ENCODE results near the gene TICRR. TPM values are rescaled to one million over a fixed set of nuclear protein-coding genes. Genes with fewer than 3 reads are reported as not detected.

The TICRR gene
- total and polyA plus RNA-seq, 4 experiments from 2014 or later = 0.07 to 0.14 (median 0.12) TPM; not detected in 1

GRCh38 chr15:89649013-89649625, 73.8 kb downstream of the TICRR start:
- H3K27ac ChIP-seq (ENCODE audit: low read depth, low read length) = no peak overlapping the region
- H3K36me3 Mint-ChIP-seq = no peaks in the 10 kb centered on the region
- H3K27ac Mint-ChIP-seq = no peak overlapping the region
- intact Hi-C loops (cut with micrococcal nuclease) = no loop called here
- ChIA-PET POLR2A (ENCODE audit: partially characterized antibody) (no interaction called here), CTCF (ENCODE audit: partially characterized antibody) (no interaction called here)
- no peak overlapping the region for H3K4me3 Mint-ChIP-seq
- peaks cover 6% of the 10 kb centered on the region for H3K27me3 ChIP-seq (ENCODE audit: insufficient read depth, low read length)
- DNase-seq = no peak
- no peaks in the 10 kb centered on the region for H3K36me3 ChIP-seq (ENCODE audit: insufficient read depth, low read length)
- H3K4me1 ChIP-seq (ENCODE audit: insufficient read depth, low read length) = no peaks in the 10 kb centered on the region
- no peaks in the 10 kb centered on the region for H3K9me3 ChIP-seq (ENCODE audit: control insufficient read depth in 1 of 2, low read length in 2 of 2)
- H3K4me1 Mint-ChIP-seq = peaks cover 0 to 3% (median 1%) of the 10 kb centered on the region in 4 donors
- no peak overlapping the region for H3K4me3 ChIP-seq (ENCODE audit: low read length in 2 of 2)
- H3K9me3 Mint-ChIP-seq = no peaks in the 10 kb centered on the region
- peaks cover 12 to 14% of the 10 kb centered on the region in 2 donors for H3K27me3 Mint-ChIP-seq

GRCh38 chr15:89649716-89650115, 74.4 kb downstream of the TICRR start:
- H3K4me3 ChIP-seq (ENCODE audit: low read length in 2 of 2) = no peak overlapping the region
- POLR2A ChIA-PET (ENCODE audit: partially characterized antibody) = no interaction called here
- Mint-ChIP-seq H3K4me3 (no peak overlapping the region), H3K9me3 (no peaks in the 10 kb centered on the region), H3K4me1 (peaks cover 0 to 8% (median 7%) of the 10 kb centered on the region in 4 donors), H3K27me3 (peaks cover 18 to 19% of the 10 kb centered on the region in 2 donors), H3K27ac (no peak overlapping the region), H3K36me3 (no peaks in the 10 kb centered on the region)
- intact Hi-C loops (cut with micrococcal nuclease) = no loop called here
- peaks cover 6% of the 10 kb centered on the region for H3K27me3 ChIP-seq (ENCODE audit: insufficient read depth, low read length)
- H3K4me1 ChIP-seq (ENCODE audit: insufficient read depth, low read length) = peaks cover 4% of the 10 kb centered on the region
- no peaks in the 10 kb centered on the region for H3K36me3 ChIP-seq (ENCODE audit: insufficient read depth, low read length)
- H3K27ac ChIP-seq (ENCODE audit: low read depth, low read length) = no peak overlapping the region
- CTCF ChIA-PET (ENCODE audit: partially characterized antibody) = interaction anchor here (1.1 kb wide), 1 partner anchor 9 kb away, joined by 4 read pairs; no protein-coding TSS in a partner anchor
- no peak for DNase-seq
- no peaks in the 10 kb centered on the region for H3K9me3 ChIP-seq (ENCODE audit: control insufficient read depth in 1 of 2, low read length in 2 of 2)

DNA sequence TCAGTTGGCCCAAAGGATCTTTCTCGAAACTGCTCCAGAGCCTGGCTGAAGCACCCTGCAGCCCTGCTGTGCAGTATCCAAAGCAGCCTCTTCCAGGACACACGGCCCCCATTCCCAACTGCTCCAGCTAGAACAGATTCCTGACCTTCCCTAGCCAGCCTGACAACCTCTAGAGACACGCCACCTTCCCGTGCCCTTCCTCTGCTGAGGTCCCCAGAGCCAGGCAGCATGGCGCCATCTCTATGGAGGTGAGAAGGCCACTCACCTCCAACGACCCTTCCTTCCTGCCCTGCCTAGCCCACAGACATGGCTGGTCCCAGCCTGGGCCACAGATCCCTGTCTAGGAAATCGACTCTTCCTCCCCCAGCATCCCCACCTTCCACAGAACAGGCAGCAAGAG, 76.9 kb downstream of the TICRR start:
- intact Hi-C loops (cut with micrococcal nuclease) = no loop called here
- POLR2A ChIA-PET (ENCODE audit: partially characterized antibody) = no interaction called here
- no peak overlapping the region for H3K27ac ChIP-seq (ENCODE audit: low read depth, low read length)
- Mint-ChIP-seq H3K4me3 (no peak overlapping the region), H3K4me1 (peaks cover 0 to 14% (median 10%) of the 10 kb centered on the region in 4 donors), H3K27ac (no peak overlapping the region), H3K27me3 (peaks cover 29 to 34% of the 10 kb centered on the region in 2 donors), H3K9me3 (no peaks in the 10 kb centered on the region), H3K36me3 (peaks cover 0 to 4% of the 10 kb centered on the region in 2 donors)
- no peak for DNase-seq
- no peaks in the 10 kb centered on the region for H3K36me3 ChIP-seq (ENCODE audit: insufficient read depth, low read length)
- peaks cover 5% of the 10 kb centered on the region for H3K4me1 ChIP-seq (ENCODE audit: insufficient read depth, low read length)
- no peak overlapping the region for H3K4me3 ChIP-seq (ENCODE audit: low read length in 2 of 2)
- H3K27me3 ChIP-seq (ENCODE audit: insufficient read depth, low read length) = peaks cover 6% of the 10 kb centered on the region
- CTCF ChIA-PET (ENCODE audit: partially characterized antibody) = interaction anchor here (1.0 kb wide), 1 partner anchor 20 kb away, joined by 3 read pairs; no protein-coding TSS in a partner anchor
- no peaks in the 10 kb centered on the region for H3K9me3 ChIP-seq (ENCODE audit: control insufficient read depth in 1 of 2, low read length in 2 of 2)

- H3K4me1 ChIP-seq (ENCODE audit: insufficient read depth, low read length) = peaks cover 5% of the 10 kb centered on the region
- POLR2A ChIA-PET (ENCODE audit: partially characterized antibody) = no interaction called here
- H3K36me3 ChIP-seq (ENCODE audit: insufficient read depth, low read length) = no peaks in the 10 kb centered on the region
- CTCF ChIA-PET (ENCODE audit: partially characterized antibody) = no interaction called here
- no peaks in the 10 kb centered on the region for H3K9me3 ChIP-seq (ENCODE audit: control insufficient read depth in 1 of 2, low read length in 2 of 2)
- Mint-ChIP-seq H3K36me3 (peaks cover 0 to 4% of the 10 kb centered on the region in 2 donors), H3K9me3 (no peaks in the 10 kb centered on the region), H3K27ac (no peak overlapping the region), H3K4me3 (no peak overlapping the region), H3K27me3 (peaks cover 29 to 36% of the 10 kb centered on the region in 2 donors), H3K4me1 (peaks cover 0 to 14% (median 8%) of the 10 kb centered on the region in 4 donors)
- no peak overlapping the region for H3K4me3 ChIP-seq (ENCODE audit: low read length in 2 of 2)
- no peak overlapping the region for H3K27ac ChIP-seq (ENCODE audit: low read depth, low read length)
- H3K27me3 ChIP-seq (ENCODE audit: insufficient read depth, low read length) = peaks cover 6% of the 10 kb centered on the region
- intact Hi-C loops (cut with micrococcal nuclease) = no loop called here
- DNase-seq = no peak
These were observed 77.4 kb downstream of the TICRR start for GRCh38 chr15:89652666-89653065.

DNA sequence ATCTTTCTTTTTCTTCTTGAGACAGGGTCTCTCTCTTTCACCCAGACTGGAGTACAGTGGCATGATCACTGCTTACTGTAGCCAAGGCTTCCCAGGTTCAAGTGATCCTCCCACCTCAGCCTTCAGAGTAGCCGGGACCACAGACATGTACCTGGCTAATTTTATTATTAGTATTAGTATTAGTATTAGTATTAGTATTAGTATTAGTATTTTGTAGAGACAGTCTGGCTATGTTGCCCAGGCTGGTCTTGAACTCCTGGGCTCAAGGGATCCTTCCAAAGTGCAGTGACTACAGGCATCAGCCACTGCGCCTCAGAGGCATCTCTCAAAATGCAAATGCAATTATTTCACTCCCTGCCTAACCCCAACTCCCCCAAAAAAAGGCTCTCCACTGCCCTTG, 78.3 kb downstream of the TICRR start:
- peaks cover 0 to 4% of the 10 kb centered on the region in 2 donors for H3K36me3 Mint-ChIP-seq
- peaks cover 29 to 38% of the 10 kb centered on the region in 2 donors for H3K27me3 Mint-ChIP-seq
- H3K4me1 Mint-ChIP-seq = peaks cover 0 to 14% (median 8%) of the 10 kb centered on the region in 4 donors
- ChIA-PET CTCF (ENCODE audit: partially characterized antibody) (no interaction called here), POLR2A (ENCODE audit: partially characterized antibody) (no interaction called here)
- no peak overlapping the region for H3K27ac Mint-ChIP-seq
- H3K4me3 ChIP-seq (ENCODE audit: low read length in 2 of 2) = no peak overlapping the region
- no peak overlapping the region for H3K4me3 Mint-ChIP-seq
- DNase-seq = no peak
- no peak overlapping the region for H3K27ac ChIP-seq (ENCODE audit: low read depth, low read length)
- intact Hi-C loops (cut with micrococcal nuclease) = no loop called here
- H3K9me3 ChIP-seq (ENCODE audit: control insufficient read depth in 1 of 2, low read length in 2 of 2) = no peaks in the 10 kb centered on the region
- peaks cover 6% of the 10 kb centered on the region for H3K27me3 ChIP-seq (ENCODE audit: insufficient read depth, low read length)
- H3K36me3 ChIP-seq (ENCODE audit: insufficient read depth, low read length) = no peaks in the 10 kb centered on the region
- H3K4me1 ChIP-seq (ENCODE audit: insufficient read depth, low read length) = peaks cover 5% of the 10 kb centered on the region
- H3K9me3 Mint-ChIP-seq = no peaks in the 10 kb centered on the region

- no peak for DNase-seq
- peaks cover 0 to 4% of the 10 kb centered on the region in 2 donors for H3K36me3 Mint-ChIP-seq
- peak overlapping the region in 1 of 7 donors; percentile 77 for H3K27ac Mint-ChIP-seq
- H3K9me3 Mint-ChIP-seq = no peaks in the 10 kb centered on the region
- no peak overlapping the region for H3K27ac ChIP-seq (ENCODE audit: low read depth, low read length)
- H3K27me3 Mint-ChIP-seq = peaks cover 29 to 41% of the 10 kb centered on the region in 2 donors
- H3K27me3 ChIP-seq (ENCODE audit: insufficient read depth, low read length) = peaks cover 6% of the 10 kb centered on the region
- H3K4me1 ChIP-seq (ENCODE audit: insufficient read depth, low read length) = peaks cover 5% of the 10 kb centered on the region
- intact Hi-C loops (cut with micrococcal nuclease) = no loop called here
- POLR2A ChIA-PET (ENCODE audit: partially characterized antibody) = no interaction called here
- H3K9me3 ChIP-seq (ENCODE audit: control insufficient read depth in 1 of 2, low read length in 2 of 2) = no peaks in the 10 kb centered on the region
- no peaks in the 10 kb centered on the region for H3K36me3 ChIP-seq (ENCODE audit: insufficient read depth, low read length)
- peak overlapping the region; percentile 25 to 62 (median 52) for H3K4me3 Mint-ChIP-seq
- no peak overlapping the region for H3K4me3 ChIP-seq (ENCODE audit: low read length in 2 of 2)
- peaks cover 0 to 14% (median 8%) of the 10 kb centered on the region in 4 donors for H3K4me1 Mint-ChIP-seq
- CTCF ChIA-PET (ENCODE audit: partially characterized antibody) = no interaction called here
These were observed 79.1 kb downstream of the TICRR start for GRCh38 chr15:89654301-89654761.

DNA sequence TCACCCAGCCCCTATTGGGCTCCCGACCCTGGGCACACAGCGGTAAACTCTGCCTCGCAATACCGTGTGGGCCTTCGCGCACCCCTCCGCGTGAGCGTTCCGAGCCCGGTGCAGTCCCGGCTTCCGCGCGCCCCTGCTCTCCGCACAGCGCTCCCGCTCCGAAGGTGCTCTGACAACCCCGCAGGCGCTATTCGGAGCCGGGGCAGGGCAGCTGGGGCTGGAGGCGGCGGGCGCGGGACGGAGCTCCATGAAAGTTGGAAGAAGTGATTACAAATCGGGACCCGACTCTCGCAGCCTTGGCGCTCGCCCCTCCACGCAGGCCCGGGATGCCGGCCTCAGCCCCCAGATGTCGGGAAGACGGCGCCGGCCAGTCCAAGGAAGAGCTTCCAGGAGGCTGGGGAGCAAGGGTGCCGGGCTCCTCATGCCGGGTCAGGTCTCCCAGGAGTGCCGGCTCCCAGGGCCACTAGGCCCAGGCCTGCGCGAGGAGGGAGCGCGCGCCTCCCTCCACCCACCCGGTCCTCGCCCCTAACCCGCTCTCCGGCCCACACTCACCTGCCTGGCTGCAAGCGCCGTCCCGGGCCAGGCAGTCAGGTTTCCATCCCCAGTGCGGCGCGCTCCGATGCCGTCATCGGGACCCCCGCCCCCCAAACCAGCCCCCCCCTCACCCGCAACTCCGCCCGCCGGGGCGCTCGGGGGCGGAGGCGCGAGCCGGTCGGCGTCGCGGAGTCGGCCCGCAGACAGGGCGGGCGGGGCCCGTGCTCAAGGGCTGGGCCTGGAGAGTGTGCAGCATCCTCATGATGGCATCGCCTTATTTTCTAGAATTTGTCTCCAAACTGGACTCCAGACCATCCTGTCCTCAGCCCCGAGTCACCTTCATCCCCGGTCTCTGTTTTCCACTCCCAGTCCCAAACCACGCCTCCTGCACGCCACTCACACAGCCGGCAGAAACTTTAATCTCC, 79.9 kb downstream of the TICRR start, which contains the start of gene KIF7:
Gene KIF7 (minus strand): TSS at position 621 of the 959 bp plus-strand sequence. CDS start 2,537 bp downstream, outside the sequence.
- Mint-ChIP-seq H3K4me3 (peak within 1 kb of the TSS; percentile 56 to 77 (median 68)), H3K4me1 (peaks cover 0 to 14% (median 8%) of the 10 kb centered on the region in 4 donors)

More for the DNA sequence above, 79.9 kb downstream of the TICRR start, which contains the start of gene KIF7:
- intact Hi-C loops (cut with micrococcal nuclease) = no loop called here
- POLR2A ChIA-PET (ENCODE audit: partially characterized antibody) = no interaction called here
- Histone ChIP-seq H3K27ac (ENCODE audit: low read depth, low read length) (no peak within 1 kb of the TSS), H3K4me1 (ENCODE audit: insufficient read depth, low read length) (peaks cover 5% of the 10 kb centered on the region), H3K27me3 (ENCODE audit: insufficient read depth, low read length) (peaks cover 6% of the 10 kb centered on the region), H3K36me3 (ENCODE audit: insufficient read depth, low read length) (no peaks in the 10 kb centered on the region), H3K9me3 (ENCODE audit: control insufficient read depth in 1 of 2, low read length in 2 of 2) (no peaks in the 10 kb centered on the region), H3K4me3 (ENCODE audit: low read length in 2 of 2) (no peak within 1 kb of the TSS)
- Mint-ChIP-seq H3K36me3 (peaks cover 0 to 4% of the 10 kb centered on the region in 2 donors), H3K9me3 (no peaks in the 10 kb centered on the region), H3K27me3 (peaks cover 29 to 46% of the 10 kb centered on the region in 2 donors), H3K27ac (peak within 1 kb of the TSS in 1 of 7 donors; percentile 77)
- DNase-seq = no peak
- CTCF ChIA-PET (ENCODE audit: partially characterized antibody) = no interaction called here
